ENCODE results near the gene CYTH4.

CYTH4 gene

GRCh38 chr22:37275622-37276021 lies 6.7 kb upstream of the CYTH4 start:
- Histone ChIP-seq H3K4me3 (ENCODE audit: low read depth in 1 of 2, low read length in 2 of 2) (no peak overlapping the region), H3K4me1 (ENCODE audit: insufficient read depth, low read length) (no peaks in the 10 kb centered on the region), H3K9me3 (ENCODE audit: low read length) (no peaks in the 10 kb centered on the region), H3K9ac (ENCODE audit: low read length) (no peak overlapping the region), H3K27ac (ENCODE audit: low read depth, low read length) (no peak overlapping the region), H3K27me3 (ENCODE audit: control insufficient read depth in 1 of 2, insufficient read depth in 2 of 2, low read length in 2 of 2) (peaks cover 0 to 7% of the 10 kb centered on the region in 2 donors), H3K36me3 (ENCODE audit: insufficient read depth, low read length) (no peaks in the 10 kb centered on the region)

- Histone ChIP-seq H3K9me3 (ENCODE audit: low read length) (no peaks in the 10 kb centered on the region), H3K27ac (ENCODE audit: low read depth, low read length) (no peak overlapping the region), H3K9ac (ENCODE audit: low read length) (no peak overlapping the region), H3K4me3 (ENCODE audit: low read depth in 1 of 2, low read length in 2 of 2) (no peak overlapping the region), H3K36me3 (ENCODE audit: insufficient read depth, low read length) (no peaks in the 10 kb centered on the region), H3K4me1 (ENCODE audit: insufficient read depth, low read length) (no peaks in the 10 kb centered on the region), H3K27me3 (ENCODE audit: control insufficient read depth in 1 of 2, insufficient read depth in 2 of 2, low read length in 2 of 2) (peaks cover 0 to 7% of the 10 kb centered on the region in 2 donors)
Observed at GRCh38 chr22:37276776-37277175, 5.5 kb upstream of the CYTH4 start.

- H3K9ac ChIP-seq (ENCODE audit: low read length): no peak overlapping the region
- H3K4me1 ChIP-seq (ENCODE audit: insufficient read depth, low read length): no peaks in the 10 kb centered on the region
- no peak overlapping the region for H3K27ac ChIP-seq (ENCODE audit: low read depth, low read length)
- peaks cover 0 to 11% of the 10 kb centered on the region in 2 donors for H3K27me3 ChIP-seq (ENCODE audit: control insufficient read depth in 1 of 2, insufficient read depth in 2 of 2, low read length in 2 of 2)
- H3K4me3 ChIP-seq (ENCODE audit: low read depth in 1 of 2, low read length in 2 of 2): no peak overlapping the region
- H3K36me3 ChIP-seq (ENCODE audit: insufficient read depth, low read length): no peaks in the 10 kb centered on the region
- H3K9me3 ChIP-seq (ENCODE audit: low read length): no peaks in the 10 kb centered on the region
Observed at GRCh38 chr22:37277384-37277783, 4.9 kb upstream of the CYTH4 start.

- Histone ChIP-seq H3K9ac (ENCODE audit: low read length) (no peak overlapping the region), H3K36me3 (ENCODE audit: insufficient read depth, low read length) (no peaks in the 10 kb centered on the region), H3K4me3 (ENCODE audit: low read depth in 1 of 2, low read length in 2 of 2) (no peak overlapping the region), H3K9me3 (ENCODE audit: low read length) (no peaks in the 10 kb centered on the region), H3K27me3 (ENCODE audit: control insufficient read depth in 1 of 2, insufficient read depth in 2 of 2, low read length in 2 of 2) (peaks cover 0 to 18% of the 10 kb centered on the region in 2 donors), H3K4me1 (ENCODE audit: insufficient read depth, low read length) (no peaks in the 10 kb centered on the region), H3K27ac (ENCODE audit: low read depth, low read length) (no peak overlapping the region)
Observed at GRCh38 chr22:37278261-37278660, 4.0 kb upstream of the CYTH4 start.

GRCh38 chr22:37279331-37280181 lies 2.8 kb upstream of the CYTH4 start:
- H3K4me3 ChIP-seq (ENCODE audit: low read depth in 1 of 2, low read length in 2 of 2): no peak overlapping the region
- H3K9me3 ChIP-seq (ENCODE audit: low read length): no peaks in the 10 kb centered on the region
- no peaks in the 10 kb centered on the region for H3K36me3 ChIP-seq (ENCODE audit: insufficient read depth, low read length)
- H3K4me1 ChIP-seq (ENCODE audit: insufficient read depth, low read length): no peaks in the 10 kb centered on the region
- no peak overlapping the region for H3K9ac ChIP-seq (ENCODE audit: low read length)
- H3K27me3 ChIP-seq (ENCODE audit: control insufficient read depth in 1 of 2, insufficient read depth in 2 of 2, low read length in 2 of 2): peaks cover 0 to 18% of the 10 kb centered on the region in 2 donors
- H3K27ac ChIP-seq (ENCODE audit: low read depth, low read length): no peak overlapping the region

- H3K27ac ChIP-seq (ENCODE audit: low read depth, low read length): no peak overlapping the region
- peaks cover 0 to 17% of the 10 kb centered on the region in 2 donors for H3K27me3 ChIP-seq (ENCODE audit: control insufficient read depth in 1 of 2, insufficient read depth in 2 of 2, low read length in 2 of 2)
- H3K4me1 ChIP-seq (ENCODE audit: insufficient read depth, low read length): no peaks in the 10 kb centered on the region
- no peaks in the 10 kb centered on the region for H3K36me3 ChIP-seq (ENCODE audit: insufficient read depth, low read length)
- H3K4me3 ChIP-seq (ENCODE audit: low read depth in 1 of 2, low read length in 2 of 2): no peak overlapping the region
- H3K9ac ChIP-seq (ENCODE audit: low read length): no peak overlapping the region
- H3K9me3 ChIP-seq (ENCODE audit: low read length): no peaks in the 10 kb centered on the region
Observed at GRCh38 chr22:37280718-37281117, 1.6 kb upstream of the CYTH4 start.

- Histone ChIP-seq H3K27me3 (ENCODE audit: control insufficient read depth in 1 of 2, insufficient read depth in 2 of 2, low read length in 2 of 2) (peaks cover 0 to 17% of the 10 kb centered on the region in 2 donors), H3K4me1 (ENCODE audit: insufficient read depth, low read length) (no peaks in the 10 kb centered on the region), H3K27ac (ENCODE audit: low read depth, low read length) (no peak overlapping the region), H3K4me3 (ENCODE audit: low read depth in 1 of 2, low read length in 2 of 2) (no peak overlapping the region), H3K9me3 (ENCODE audit: low read length) (no peaks in the 10 kb centered on the region), H3K36me3 (ENCODE audit: insufficient read depth, low read length) (no peaks in the 10 kb centered on the region), H3K9ac (ENCODE audit: low read length) (no peak overlapping the region)
Observed at GRCh38 chr22:37281195-37281594, 1.1 kb upstream of the CYTH4 start.

- Histone ChIP-seq H3K27ac (ENCODE audit: low read depth, low read length) (no peak overlapping the region), H3K36me3 (ENCODE audit: insufficient read depth, low read length) (no peaks in the 10 kb centered on the region), H3K27me3 (ENCODE audit: control insufficient read depth in 1 of 2, insufficient read depth in 2 of 2, low read length in 2 of 2) (peaks cover 0 to 17% of the 10 kb centered on the region in 2 donors), H3K9me3 (ENCODE audit: low read length) (no peaks in the 10 kb centered on the region), H3K4me3 (ENCODE audit: low read depth in 1 of 2, low read length in 2 of 2) (no peak overlapping the region), H3K4me1 (ENCODE audit: insufficient read depth, low read length) (no peaks in the 10 kb centered on the region), H3K9ac (ENCODE audit: low read length) (no peak overlapping the region)
Observed at GRCh38 chr22:37281646-37282384, 493 bp upstream of the CYTH4 start.

- no peaks in the 10 kb centered on the region for H3K4me1 ChIP-seq (ENCODE audit: insufficient read depth, low read length)
- peaks cover 0 to 17% of the 10 kb centered on the region in 2 donors for H3K27me3 ChIP-seq (ENCODE audit: control insufficient read depth in 1 of 2, insufficient read depth in 2 of 2, low read length in 2 of 2)
- H3K4me3 ChIP-seq (ENCODE audit: low read depth in 1 of 2, low read length in 2 of 2): peak overlapping the region in 1 of 2 donors; percentile 32
- H3K9ac ChIP-seq (ENCODE audit: low read length): no peak overlapping the region
- H3K36me3 ChIP-seq (ENCODE audit: insufficient read depth, low read length): no peaks in the 10 kb centered on the region
- H3K27ac ChIP-seq (ENCODE audit: low read depth, low read length): no peak overlapping the region
- H3K9me3 ChIP-seq (ENCODE audit: low read length): no peaks in the 10 kb centered on the region
Observed at GRCh38 chr22:37283393-37283937, 1.2 kb downstream of the CYTH4 start.

GRCh38 chr22:37284126-37284804 lies 2.0 kb downstream of the CYTH4 start:
- H3K27me3 ChIP-seq (ENCODE audit: control insufficient read depth in 1 of 2, insufficient read depth in 2 of 2, low read length in 2 of 2): peaks cover 0 to 17% of the 10 kb centered on the region in 2 donors

GRCh38 chr22:37284805-37285355 lies 2.6 kb downstream of the CYTH4 start:
- H3K27ac ChIP-seq (ENCODE audit: low read depth, low read length): peak overlapping the region; percentile 13
- no peaks in the 10 kb centered on the region for H3K4me1 ChIP-seq (ENCODE audit: insufficient read depth, low read length)
- H3K4me3 ChIP-seq (ENCODE audit: low read depth in 1 of 2, low read length in 2 of 2): no peak overlapping the region

More at GRCh38 chr22:37284126-37284804, 2.0 kb downstream of the CYTH4 start:
- Histone ChIP-seq H3K4me3 (ENCODE audit: low read depth in 1 of 2, low read length in 2 of 2) (peak overlapping the region in 1 of 2 donors; percentile 35), H3K36me3 (ENCODE audit: insufficient read depth, low read length) (no peaks in the 10 kb centered on the region), H3K27ac (ENCODE audit: low read depth, low read length) (peak overlapping the region; percentile 13), H3K9me3 (ENCODE audit: low read length) (no peaks in the 10 kb centered on the region), H3K9ac (ENCODE audit: low read length) (no peak overlapping the region), H3K4me1 (ENCODE audit: insufficient read depth, low read length) (no peaks in the 10 kb centered on the region)

More at GRCh38 chr22:37284805-37285355, 2.6 kb downstream of the CYTH4 start:
- no peak overlapping the region for H3K9ac ChIP-seq (ENCODE audit: low read length)
- H3K36me3 ChIP-seq (ENCODE audit: insufficient read depth, low read length): no peaks in the 10 kb centered on the region
- no peaks in the 10 kb centered on the region for H3K9me3 ChIP-seq (ENCODE audit: low read length)
- H3K27me3 ChIP-seq (ENCODE audit: control insufficient read depth in 1 of 2, insufficient read depth in 2 of 2, low read length in 2 of 2): peaks cover 0 to 17% of the 10 kb centered on the region in 2 donors
